GM18907 (cell line): ENCODE results near the gene SRSF11.

ENCODE experiments used
- ATAC-seq: cut with Tn5 transposase; IDR thresholded peaks from one replicate; pipeline ENCODE4 v1.9.1; 2021; ENCODE audit warnings: mild to moderate bottlenecking, moderate library complexity; ENCODE audit not compliant: unreplicated experiment

Gene SRSF11

GRCh38 chr1:70220517-70221237 is 503 bp upstream of the SRSF11 start:
- ATAC-seq: peak; percentile 10

GRCh38 chr1:70222716-70223235 is 1.6 kb downstream of the SRSF11 start:
- no peak for ATAC-seq

DNA sequence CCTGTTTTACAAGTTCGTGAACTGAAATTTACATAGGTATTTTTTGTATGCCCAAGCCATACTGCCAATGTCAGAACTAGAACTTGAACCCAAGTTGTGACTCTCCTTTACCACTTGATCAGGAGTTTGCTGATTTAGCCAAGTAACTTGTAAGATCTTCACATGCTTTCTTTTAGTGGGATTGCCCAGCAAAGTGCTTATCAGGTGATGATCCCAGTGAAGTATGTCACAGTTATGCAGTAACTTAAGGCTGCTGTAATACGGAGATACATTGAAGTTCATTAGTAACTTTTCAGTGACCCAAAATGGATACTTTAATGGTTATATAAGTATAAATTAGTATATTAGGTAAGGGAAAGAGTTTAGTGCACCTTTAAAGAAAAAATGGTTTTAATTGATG is 3.8 kb downstream of the SRSF11 start:
- ATAC-seq: no peak

GRCh38 chr1:70227439-70227838 is 6.3 kb downstream of the SRSF11 start:
- ATAC-seq: peak; percentile 48

DNA sequence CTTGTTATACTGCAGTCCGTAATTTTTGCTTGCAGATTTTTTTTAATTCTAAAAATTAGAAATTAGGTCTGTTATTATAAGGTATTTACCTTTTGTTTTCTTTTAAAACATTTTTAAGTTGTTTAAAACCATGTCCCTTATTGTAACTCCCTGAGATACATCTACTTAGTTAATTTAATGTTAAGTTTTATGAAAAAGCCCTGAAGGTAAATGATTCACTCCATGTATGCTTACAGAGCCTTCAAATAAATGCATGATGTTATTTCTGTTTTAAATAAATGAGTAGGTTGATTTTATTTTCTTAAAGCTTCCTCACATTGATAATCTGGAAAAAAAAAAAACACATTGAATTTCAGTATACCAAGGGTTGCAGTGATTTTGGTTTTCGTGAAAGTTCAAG is 7.5 kb downstream of the SRSF11 start:
- no peak for ATAC-seq

GRCh38 chr1:70231475-70231874 is 10.3 kb downstream of the SRSF11 start:
- ATAC-seq: no peak

- ATAC-seq: no peak
Measured at GRCh38 chr1:70234733-70235132, 13.6 kb downstream of the SRSF11 start.

GRCh38 chr1:70239940-70240339 is 18.8 kb downstream of the SRSF11 start:
- no peak for ATAC-seq

GRCh38 chr1:70247122-70247521 is 25.9 kb downstream of the SRSF11 start:
- no peak for ATAC-seq

DNA sequence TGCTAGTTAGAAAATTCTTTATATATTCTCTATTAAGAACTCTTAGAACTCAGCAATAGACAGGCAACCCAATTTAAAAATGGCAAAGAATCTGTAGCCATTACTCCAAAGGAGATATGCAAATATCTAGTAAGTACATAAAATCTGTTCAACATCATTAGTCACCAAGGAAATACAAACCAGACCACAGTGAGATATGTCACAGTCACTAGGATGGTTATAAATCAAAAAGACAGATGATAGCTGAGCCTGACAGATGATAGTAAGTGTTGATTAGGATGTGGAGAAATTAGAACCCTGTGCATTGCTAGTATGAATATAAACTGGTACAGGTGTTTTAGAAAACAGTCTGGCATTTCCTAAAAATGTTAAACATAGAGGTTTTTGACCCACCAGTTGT is 26.6 kb downstream of the SRSF11 start:
- ATAC-seq: no peak

- ATAC-seq: no peak
Measured at GRCh38 chr1:70248729-70249128, 27.5 kb downstream of the SRSF11 start.

DNA sequence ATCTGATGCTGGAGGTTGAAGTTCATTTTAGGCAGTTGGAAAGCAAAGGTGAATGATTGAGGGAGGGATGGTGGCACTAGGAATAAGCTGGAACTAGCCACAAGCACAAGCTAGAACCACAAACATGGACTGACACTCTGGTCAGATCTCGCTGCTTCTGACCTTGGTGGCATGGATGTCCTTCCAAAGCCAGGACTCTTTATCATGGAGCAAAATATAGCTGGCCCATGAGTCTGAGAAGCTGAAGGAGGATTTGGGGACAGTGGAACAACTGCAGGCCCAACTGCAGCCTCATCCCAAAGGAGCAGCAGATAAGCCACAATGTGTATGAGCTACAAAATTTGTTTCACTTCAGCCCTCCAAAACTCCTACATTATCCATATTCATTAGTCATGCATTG is 35.5 kb downstream of the SRSF11 start:
- ATAC-seq: no peak

GRCh38 chr1:70264839-70265238 is 43.7 kb downstream of the SRSF11 start:
- no peak for ATAC-seq

GRCh38 chr1:70265946-70266345 is 44.8 kb downstream of the SRSF11 start:
- no peak for ATAC-seq

GRCh38 chr1:70277875-70278274 is 56.7 kb downstream of the SRSF11 start:
- no peak for ATAC-seq

GRCh38 chr1:70278710-70279109 is 57.5 kb downstream of the SRSF11 start:
- ATAC-seq: no peak

- ATAC-seq: no peak
Measured at GRCh38 chr1:70284366-70284765, 63.2 kb downstream of the SRSF11 start.

- ATAC-seq: no peak
Measured at GRCh38 chr1:70286453-70286852, 65.3 kb downstream of the SRSF11 start.

DNA sequence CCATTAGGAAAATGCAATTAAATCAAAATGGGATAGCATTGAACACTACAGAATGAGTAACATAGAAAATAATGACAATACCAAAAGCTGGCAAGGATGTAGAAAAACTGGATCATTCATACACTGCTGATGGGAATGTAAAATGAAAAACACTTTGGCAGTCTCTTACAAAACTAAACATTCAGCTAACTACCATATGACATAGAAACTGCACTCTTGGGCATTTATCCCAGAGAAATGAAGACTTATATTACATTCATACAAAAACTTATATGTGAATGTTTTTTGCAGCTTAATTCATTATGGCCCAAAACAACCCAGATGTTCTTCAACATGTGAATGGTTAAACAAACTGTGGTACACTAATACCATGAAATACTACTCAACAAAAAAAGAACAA is 67.0 kb downstream of the SRSF11 start:
- ATAC-seq: no peak

- ATAC-seq: no peak
Measured at GRCh38 chr1:70290218-70290617, 69.0 kb downstream of the SRSF11 start.

DNA sequence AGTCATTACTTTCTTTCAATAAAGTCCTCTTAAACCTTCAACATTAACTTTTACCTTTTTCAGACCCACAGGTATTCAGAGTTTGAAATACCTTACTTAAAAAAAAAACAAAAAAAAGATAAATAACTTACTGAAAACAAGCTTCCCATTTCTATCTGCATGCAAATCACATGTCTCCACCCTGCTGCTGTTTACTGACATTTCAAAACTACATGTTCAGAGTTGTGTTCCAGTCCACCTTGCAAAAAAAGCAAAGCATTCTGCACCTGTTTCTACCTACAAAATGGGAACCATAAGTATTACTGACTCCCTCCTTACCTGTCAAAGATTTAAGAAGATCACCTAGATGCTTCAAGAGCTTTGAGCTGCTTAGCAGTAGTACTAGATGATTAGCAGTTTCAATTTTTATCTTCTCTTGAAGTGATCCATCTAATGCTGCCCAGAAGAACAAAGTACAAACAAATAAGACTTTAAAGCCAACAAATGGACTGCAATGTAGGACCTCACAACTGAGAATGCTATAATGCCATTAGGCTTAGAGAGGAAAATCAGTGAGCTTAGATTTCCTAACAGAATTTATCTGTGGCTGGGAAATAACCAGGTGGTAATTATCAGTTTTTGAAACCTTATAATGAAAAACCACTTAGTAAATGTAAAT is 72.1 kb downstream of the SRSF11 start:
- no peak for ATAC-seq

DNA sequence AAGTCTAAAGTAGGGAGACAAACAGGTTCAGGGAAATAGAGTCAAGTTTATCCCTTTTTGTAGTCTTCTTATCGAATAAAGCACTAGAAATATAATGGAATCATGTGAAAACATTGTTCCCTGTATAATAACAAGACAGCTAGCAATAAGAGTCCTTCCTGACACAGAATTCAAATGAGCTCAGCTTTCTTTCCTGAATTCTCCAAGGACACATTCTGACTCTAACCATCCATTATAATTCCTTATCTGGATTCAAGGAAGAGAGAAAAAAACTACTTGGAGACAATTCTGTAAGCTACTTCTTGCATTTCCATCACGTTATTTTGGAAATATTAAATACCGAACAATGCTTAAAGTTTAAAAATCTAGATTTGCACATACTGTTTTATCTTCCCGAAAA is 74.6 kb downstream of the SRSF11 start:
- ATAC-seq: no peak
